Stimulated activated CD4-positive, alpha-beta T cell treated with anti-CD3 and anti-CD28 coated beads, Interleukin-12 subunit alpha, Interleukin-12 subunit beta, amount 100 ng/mL, for 4 hours (primary cell): ENCODE data around the gene TNNT3.

Source experiments
- DNase-seq: peaks from one replicate; pipeline ENCODE4 v3.0.0-alpha.2; 2020

Gene TNNT3

GRCh38 chr11:1959786-1960185 is 40.3 kb downstream of the TNNT3 start:
- no peak for DNase-seq

- DNase-seq: no peak
Observed at GRCh38 chr11:1963864-1964263, 44.4 kb downstream of the TNNT3 start.

- no peak for DNase-seq
Observed at GRCh38 chr11:1964348-1964747, 44.8 kb downstream of the TNNT3 start.

GRCh38 chr11:1964955-1965354 is 45.5 kb downstream of the TNNT3 start:
- DNase-seq: no peak

GRCh38 chr11:1966531-1966930 is 47.0 kb downstream of the TNNT3 start:
- DNase-seq: no peak

- DNase-seq: no peak
Observed at GRCh38 chr11:1967641-1968225, 48.2 kb downstream of the TNNT3 start.

- no peak for DNase-seq
Observed at GRCh38 chr11:1968454-1969002, 49.0 kb downstream of the TNNT3 start.

GRCh38 chr11:1969035-1969434 is 49.5 kb downstream of the TNNT3 start:
- no peak for DNase-seq

GRCh38 chr11:1969776-1970175 is 50.3 kb downstream of the TNNT3 start:
- DNase-seq: no peak

GRCh38 chr11:1970956-1971355 is 51.5 kb downstream of the TNNT3 start:
- no peak for DNase-seq

- no peak for DNase-seq
Observed at GRCh38 chr11:1975185-1975584, 55.7 kb downstream of the TNNT3 start.

- no peak for DNase-seq
Observed at GRCh38 chr11:1978720-1979473, 59.4 kb downstream of the TNNT3 start.

GRCh38 chr11:1979607-1980006 is 60.1 kb downstream of the TNNT3 start:
- DNase-seq: no peak

- DNase-seq: no peak
Observed at GRCh38 chr11:1982873-1983600, 63.5 kb downstream of the TNNT3 start.

GRCh38 chr11:1983601-1983961 is 64.1 kb downstream of the TNNT3 start:
- DNase-seq: no peak

- no peak for DNase-seq
Observed at GRCh38 chr11:1987024-1987423, 67.5 kb downstream of the TNNT3 start.

- no peak for DNase-seq
Observed at GRCh38 chr11:1988174-1988573, 68.7 kb downstream of the TNNT3 start.
